GM10248 (cell line): Measurements from ENCODE around the gene NTM.

Source experiments
- CTCF ChIA-PET: fragments of 300-600 bp; sonication (Branson Sonifier 250); formaldehyde crosslinking; extraction: SDS; loops from one replicate; lab custom pipeline; 2021; ENCODE audit warnings: antibody characterized with exemption; lab: Yijun Ruan, JAX
- POLR2A ChIA-PET: fragments of 350-650 bp; sonication (Branson Sonifier 250); formaldehyde crosslinking; extraction: SDS; loops from one replicate; lab custom pipeline; 2020; ENCODE audit warnings: antibody characterized with exemption; lab: Yijun Ruan, JAX
- DNase-seq: peaks from one replicate; pipeline ENCODE4 v3.0.0; 2012; ENCODE audit errors: extremely low spot score
- CTCF ChIP-seq: IDR thresholded peaks from 2 replicates; pipeline ENCODE4 v1.5.1; 2012; ENCODE audit warnings: mild to moderate bottlenecking, low read depth; ENCODE audit errors: extremely low read depth, missing control alignments, control extremely low read depth

NTM gene

DNA sequence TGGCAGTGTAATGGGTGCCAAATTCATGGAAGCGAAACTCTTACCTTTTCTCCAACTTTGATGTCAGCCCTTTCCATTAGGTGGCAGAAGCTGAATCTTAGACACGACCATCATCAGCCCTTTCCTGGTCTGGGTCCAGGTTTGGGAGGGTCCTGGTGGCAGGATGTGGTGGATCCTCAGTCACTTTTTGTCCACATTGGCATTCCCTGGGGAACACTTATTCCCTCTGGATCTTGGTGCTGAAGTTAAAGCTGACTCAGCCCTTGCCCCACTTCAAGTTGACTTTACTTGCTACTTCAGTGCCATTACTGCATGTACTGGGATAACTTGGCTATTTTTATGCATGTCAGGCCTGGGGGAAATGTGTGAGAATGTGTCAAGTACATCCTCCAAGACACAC, 16.6 kb upstream of the NTM start:
- POLR2A ChIA-PET = no interaction called here
- DNase-seq = no peak
- CTCF ChIA-PET = no interaction called here
- no peak for TF ChIP-seq CTCF

- TF ChIP-seq CTCF = no peak
These were observed 16.1 kb upstream of the NTM start for GRCh38 chr11:131354251-131354701.

DNA sequence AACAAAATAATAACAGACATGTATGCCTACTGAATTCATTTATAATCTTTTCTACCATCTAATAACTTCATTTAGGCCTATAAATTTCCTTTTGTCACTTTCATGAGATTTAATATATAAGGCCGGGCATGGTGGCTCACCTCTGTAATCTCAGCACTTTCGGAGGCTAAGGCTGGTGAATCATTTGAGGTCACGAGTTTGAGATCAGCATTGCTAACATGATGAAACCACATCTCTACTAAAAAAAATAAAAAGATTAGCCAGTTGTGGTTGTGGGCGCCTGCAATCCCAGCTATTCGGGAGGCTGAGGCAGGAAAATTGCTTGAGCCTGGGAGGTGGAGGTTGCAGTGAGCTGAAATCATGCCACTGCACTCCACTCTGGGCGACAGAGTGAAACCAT, 14.2 kb upstream of the NTM start:
- DNase-seq = no peak
- CTCF ChIA-PET = no interaction called here
- TF ChIP-seq CTCF = no peak
- POLR2A ChIA-PET = no interaction called here

More at GRCh38 chr11:131354251-131354701, 16.1 kb upstream of the NTM start:
- no peak for DNase-seq
- ChIA-PET CTCF (no interaction called here), POLR2A (no interaction called here)

- no peak for TF ChIP-seq CTCF
- ChIA-PET CTCF (interaction anchor here (0.9 to 1.7 kb wide), 3 partner anchors 10 to 33 kb away, joined by 3 to 4 read pairs (median 3); no protein-coding TSS in a partner anchor), POLR2A (no interaction called here)
- DNase-seq = no peak
These were observed 5.0 kb upstream of the NTM start for GRCh38 chr11:131365329-131365930.

DNA sequence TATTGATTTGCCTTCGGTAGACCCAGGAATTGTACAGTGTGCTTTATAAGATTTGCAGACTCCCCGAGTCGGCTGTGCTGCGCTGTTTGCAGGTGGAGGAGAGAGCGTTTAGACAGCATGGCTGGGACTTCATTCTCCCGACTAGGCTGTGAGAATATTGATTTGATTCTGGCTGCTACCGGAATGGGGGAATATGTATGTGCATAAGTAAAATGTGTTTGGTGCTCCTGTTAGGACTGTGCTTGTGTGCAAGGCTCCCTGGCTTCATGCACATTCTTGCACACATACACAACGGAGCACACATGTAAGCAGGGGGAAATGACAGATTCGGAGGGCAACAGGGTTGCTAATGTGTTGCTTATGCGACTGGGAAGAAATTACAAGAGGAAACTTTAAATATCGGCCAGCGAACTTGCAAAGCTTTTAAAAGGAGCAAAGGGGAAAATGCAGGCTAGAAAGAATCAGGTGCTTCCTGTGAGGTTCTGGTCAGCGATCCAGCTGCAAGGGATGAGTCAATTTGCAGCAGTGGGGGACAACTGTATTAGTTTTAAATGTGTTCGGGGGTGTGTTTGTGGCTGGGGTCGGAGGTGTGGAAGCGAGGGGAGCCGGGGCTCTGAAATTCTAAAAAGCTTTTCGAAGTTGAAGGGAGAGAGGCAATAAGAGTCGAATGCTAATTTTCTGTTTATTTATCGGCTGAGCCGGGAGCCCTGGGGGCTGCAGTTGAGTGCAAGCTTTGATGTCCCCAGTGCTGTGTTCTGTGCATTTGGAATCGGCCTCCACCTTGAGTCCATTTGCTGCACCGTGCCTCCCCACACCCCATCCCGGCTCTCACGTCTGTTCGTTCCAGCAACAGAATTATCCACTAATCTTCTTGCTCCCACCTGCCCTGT, 731 bp downstream of the NTM start:
- TF ChIP-seq CTCF = no peak
- CTCF ChIA-PET = interaction anchor here (0.7 kb wide), 1 partner anchor 8 kb away, joined by 3 read pairs; no protein-coding TSS in a partner anchor
- no peak for DNase-seq
- POLR2A ChIA-PET = no interaction called here

- ChIA-PET CTCF (interaction anchor here (0.7 kb wide), 1 partner anchor 9 kb away, joined by 3 read pairs; no protein-coding TSS in a partner anchor), POLR2A (no interaction called here)
- no peak for DNase-seq
- TF ChIP-seq CTCF = no peak
These were observed 1.3 kb downstream of the NTM start for GRCh38 chr11:131371791-131372104.
